ENCODE data around the gene ABTB2. TPM values are rescaled to one million over a fixed set of nuclear protein-coding genes. Genes with fewer than 3 reads are reported as not detected.

Gene ABTB2
- polyA plus RNA-seq, 3 donors, result 6.8 to 17.4 (median 8.0) TPM

DNA sequence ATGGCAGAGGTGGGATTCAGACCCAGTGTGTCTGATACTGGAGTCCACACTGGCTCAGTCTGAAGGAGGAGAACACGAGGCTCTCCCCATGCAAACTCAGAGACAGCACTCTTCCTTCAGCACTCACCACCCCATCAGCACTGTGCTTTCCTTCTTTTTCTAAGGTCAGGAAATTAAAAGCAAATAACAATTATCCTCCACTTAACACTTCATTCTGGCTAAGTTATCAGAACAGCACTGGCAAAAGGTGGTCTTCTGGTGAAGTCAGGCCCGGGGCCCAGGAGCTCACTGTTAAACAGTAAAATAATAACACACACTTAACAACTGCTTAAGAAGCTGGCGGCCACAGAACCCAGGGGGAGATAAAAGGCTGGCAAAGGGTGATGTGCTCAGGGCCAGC lies 145.2 kb downstream of the ABTB2 start:
- no peak for DNase-seq (ENCODE audit: extremely low read depth in 1 of 11, low read depth in 9 of 11, low spot score in 4 of 11)

DNA sequence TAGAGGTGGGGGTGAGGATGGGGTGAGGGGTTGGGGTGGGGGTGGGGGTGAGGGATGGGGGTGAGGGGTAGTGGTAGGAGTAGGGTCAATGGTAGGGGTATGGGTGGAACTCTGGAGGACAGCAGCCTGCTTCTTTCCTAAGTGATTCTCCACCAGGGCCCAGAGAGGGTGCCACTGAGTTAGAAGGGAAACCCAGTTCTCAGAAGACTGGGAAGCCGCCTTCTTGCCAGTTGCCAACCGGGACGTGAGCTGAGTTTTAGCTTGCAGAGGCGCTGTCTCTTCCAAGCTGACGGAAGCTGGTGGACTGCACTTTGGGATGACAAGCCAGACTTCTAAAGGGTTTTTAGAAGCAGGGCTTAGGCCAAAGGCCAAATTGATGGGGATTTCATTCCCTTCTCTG lies 148.0 kb downstream of the ABTB2 start:
- no peak for DNase-seq (ENCODE audit: extremely low read depth in 1 of 11, low read depth in 9 of 11, low spot score in 4 of 11)

DNA sequence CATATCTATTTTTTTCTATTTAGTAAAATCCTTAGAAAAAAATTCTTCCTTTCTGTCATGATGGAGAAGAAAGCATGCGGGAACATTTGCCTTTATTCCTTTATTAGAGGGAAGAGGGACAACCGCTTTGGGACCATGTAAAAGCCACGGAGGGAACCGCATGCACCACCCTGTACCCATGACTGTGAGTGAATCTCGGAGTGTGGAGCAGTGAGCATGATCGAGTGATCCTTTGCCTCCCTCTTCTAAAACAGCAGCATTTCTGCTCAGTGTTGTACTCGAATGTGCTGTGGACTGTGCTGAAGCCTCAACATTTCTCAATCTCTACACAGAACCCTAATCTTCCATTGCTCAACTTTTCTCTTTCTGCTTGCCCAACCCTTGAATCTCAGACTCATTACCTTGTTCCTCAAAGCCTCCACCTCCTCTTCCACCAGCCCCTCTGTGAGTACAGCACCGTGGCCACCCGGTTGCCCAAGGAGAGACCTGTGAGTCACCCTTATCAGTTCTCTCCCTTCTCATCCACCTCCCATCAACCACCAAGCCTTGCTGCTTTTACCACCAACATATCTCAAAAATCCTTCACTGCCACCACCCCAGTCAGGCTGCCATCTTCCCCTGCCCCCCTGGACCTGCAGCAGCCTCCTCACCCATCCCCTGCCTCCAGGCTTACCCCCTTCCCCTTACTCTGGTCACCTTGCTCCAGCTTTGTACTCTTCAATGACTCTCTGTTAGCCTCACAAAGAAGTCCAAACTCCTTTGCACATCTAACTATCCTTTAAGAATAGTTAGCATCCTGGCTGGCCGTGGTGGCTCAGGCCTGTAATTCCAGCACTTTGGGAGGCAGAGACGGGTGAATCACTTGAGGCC lies 149.3 kb downstream of the ABTB2 start:
- no peak for DNase-seq (ENCODE audit: extremely low read depth in 1 of 11, low read depth in 9 of 11, low spot score in 4 of 11)

DNA sequence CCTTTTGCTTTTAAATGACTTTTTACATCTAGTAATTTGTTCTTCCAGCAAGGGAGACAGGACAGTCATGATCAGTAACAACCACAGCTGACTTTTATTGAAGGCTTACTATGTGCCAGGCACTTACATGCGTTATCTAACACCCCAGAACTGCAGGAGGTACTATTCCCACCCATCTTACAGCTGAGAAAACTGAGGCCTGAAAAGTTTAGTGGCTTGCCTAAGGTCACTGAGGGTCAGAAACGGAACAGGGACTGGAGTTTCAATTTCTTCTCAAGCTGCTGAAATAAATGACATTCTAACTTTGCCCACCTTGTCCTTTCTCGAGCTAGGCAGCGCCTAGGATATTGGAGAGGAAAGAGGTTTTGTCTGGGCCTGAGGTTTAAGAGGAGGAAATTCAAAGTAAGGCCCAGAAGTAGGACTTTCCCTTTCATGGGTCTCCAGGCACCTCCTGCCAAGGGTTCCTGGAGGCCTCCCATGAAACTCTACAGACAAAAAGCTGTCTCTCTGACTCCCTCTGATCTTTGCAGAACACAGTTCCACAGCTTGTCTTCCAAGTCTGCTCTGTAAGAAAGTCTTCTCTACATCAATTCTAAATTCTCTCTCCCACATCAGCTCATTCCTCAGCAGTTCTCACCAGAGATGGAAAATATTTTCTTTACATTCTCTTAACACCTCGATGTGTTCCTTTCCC lies 150.2 kb downstream of the ABTB2 start:
- no peak for DNase-seq (ENCODE audit: extremely low read depth in 1 of 11, low read depth in 9 of 11, low spot score in 4 of 11)

DNA sequence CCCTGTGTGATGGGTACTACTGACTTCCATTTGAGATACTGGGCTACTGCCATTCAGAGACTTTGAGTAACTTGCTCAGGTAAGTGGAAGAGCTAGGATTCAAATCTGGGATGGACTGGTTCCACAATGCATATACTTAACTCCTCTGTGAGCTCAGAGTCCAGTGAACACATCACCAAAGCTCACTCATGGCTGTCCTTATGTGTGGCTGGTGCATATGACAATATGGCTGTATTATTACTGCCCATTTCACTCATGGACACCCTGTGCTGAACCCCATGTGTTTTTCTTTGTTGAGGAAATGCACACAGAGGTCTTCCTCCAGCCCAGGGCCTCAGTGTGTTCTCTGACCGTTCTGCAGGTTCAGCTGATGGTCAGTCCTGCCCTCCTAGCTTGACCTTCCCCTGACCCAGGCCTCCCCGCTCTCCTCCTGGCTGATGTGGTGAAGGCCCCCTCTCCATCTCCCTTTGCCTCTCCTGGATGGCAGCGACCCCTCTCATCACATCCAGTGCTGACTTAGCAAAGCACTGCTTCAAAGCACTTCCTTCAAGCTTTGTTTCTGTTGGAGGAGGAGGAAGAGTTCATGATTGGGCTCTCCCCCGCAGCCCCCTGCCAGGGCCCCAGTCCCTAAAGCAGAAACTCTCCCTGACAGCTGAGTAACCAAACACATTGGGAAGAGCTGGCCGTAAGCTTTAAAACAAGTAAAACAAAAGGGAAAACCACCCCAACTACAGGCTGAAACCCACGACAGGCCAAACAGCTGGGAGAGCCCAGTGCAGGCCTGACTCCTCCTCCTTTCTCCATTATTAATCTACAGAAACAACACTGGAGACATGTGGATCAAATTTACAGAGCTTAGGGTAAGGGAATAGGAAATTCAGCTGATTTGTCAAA lies 151.2 kb downstream of the ABTB2 start:
- DNase-seq (ENCODE audit: extremely low read depth in 1 of 11, low read depth in 9 of 11, low spot score in 4 of 11), result peak in 8 of 11 donors; percentile 44 to 70 (median 58)

DNA sequence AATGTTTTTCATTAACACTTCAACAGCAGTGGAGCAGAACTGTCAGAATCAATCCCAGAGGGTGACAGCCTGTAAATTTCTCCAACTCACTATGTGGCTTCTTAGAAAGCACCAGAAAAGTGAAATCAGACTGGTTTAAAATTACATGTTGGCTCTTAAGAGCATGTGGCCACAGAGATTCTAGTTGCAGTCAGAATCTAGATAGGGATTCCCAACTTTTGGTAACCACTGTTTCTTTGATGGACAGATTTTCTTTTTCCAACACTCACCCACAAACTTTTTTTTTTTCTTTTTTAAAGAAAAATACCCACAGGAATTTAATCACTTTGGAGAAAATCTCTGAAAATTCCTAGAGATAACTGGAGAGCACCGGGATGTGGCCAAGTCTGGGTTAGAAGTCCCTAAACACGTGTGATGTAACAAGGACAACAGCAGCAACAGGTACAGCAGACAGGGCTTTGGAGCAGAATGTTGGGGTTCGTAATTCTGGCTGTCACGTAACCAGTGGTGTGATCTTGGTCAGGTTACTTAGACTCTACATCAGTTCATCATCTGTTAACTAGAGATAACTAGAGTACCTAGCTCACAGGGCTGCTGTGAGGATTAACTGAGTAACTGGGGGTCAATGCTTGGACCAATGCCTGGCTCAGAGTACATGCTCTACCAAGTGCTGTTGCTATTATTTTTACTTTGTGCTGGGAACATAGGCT lies 152.3 kb downstream of the ABTB2 start:
- DNase-seq (ENCODE audit: extremely low read depth in 1 of 11, low read depth in 9 of 11, low spot score in 4 of 11), result no peak

DNA sequence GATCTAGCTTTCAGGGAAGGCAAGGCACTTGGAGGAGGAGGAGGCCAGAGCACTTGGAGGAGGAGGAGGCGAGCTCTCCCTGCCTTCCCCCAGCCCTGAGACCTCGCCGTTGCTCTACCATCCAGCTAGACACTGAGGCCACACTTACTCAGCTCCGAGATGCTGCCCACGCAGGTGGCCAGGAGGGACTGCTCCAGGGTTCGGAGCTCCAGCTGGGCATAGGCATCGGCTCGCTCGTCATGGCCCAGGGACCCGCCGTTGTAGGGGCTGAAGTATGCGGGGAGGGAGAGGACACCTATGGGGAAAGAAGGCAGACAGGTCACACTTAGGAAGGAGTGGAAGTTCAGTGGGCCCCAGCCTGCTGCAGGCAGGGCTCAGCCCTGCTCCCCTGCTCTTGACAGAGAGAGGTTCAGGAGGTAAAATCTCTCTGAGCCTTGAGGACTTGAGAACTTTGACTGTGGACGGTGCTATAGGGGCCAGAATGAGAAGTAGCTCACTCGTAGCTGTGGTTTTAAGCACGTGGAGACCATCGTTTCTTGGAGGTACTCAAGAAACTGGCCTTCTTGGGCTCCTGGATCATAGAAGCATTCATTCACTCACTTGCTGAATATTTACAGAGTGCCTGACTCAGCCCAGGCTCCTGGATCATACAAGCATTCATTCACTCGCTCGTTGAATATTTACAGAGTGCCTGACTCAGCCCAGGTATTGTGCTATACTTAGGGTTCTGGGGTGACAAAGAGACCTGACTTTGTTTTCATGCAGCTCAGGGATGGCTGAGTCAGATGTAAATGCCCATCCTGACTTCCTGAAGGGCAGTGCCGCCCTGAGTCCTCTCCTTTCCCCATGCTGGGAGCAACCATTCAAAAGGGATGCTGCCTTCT lies 153.2 kb downstream of the ABTB2 start:
- no peak for DNase-seq (ENCODE audit: extremely low read depth in 1 of 11, low read depth in 9 of 11, low spot score in 4 of 11)

DNA sequence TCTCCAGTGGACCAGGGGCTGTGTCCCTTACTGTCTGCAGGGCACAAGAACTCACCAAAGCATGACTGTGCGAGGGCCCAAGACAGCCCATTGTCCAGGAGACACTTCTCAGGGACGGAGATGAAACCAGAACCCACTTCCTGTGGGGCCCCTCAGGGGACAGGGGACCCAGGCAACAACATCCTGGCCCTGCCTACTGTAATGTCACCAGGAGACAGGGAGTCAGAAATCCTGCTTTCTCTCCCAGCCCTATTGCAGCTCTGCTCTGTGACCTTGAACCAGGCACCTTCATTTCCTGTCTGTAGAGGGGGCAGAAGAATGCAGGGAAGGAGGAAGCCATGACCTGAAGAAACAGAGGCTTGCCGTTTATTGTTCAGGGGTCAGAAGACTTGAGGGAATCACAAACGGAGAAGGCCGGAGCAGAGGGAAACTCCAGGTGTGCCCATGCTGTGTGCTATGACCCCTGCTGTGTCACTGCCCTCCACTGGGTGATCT lies 154.4 kb downstream of the ABTB2 start:
- DNase-seq (ENCODE audit: extremely low read depth in 1 of 11, low read depth in 9 of 11, low spot score in 4 of 11), result no peak

DNA sequence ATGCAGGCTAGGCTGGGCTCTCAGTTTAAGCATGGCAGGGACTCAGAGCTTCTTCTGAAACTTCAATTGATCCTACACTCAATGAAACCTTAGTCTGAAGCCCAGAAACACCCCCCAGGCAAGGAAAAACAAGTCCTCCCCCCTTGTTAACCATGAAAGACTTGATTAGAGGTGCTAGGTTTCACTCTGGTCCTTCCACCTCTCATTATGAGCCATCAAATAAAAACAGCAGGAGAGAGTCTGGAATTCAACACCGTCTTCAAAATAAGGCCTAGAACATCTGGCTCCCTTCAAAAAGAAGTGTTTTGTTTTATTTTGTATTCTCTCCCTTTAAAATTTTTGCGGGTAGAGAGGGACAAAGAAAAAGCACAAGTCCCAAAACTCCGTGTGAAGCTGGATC lies 156.7 kb downstream of the ABTB2 start:
- no peak for DNase-seq (ENCODE audit: extremely low read depth in 1 of 11, low read depth in 9 of 11, low spot score in 4 of 11)

DNA sequence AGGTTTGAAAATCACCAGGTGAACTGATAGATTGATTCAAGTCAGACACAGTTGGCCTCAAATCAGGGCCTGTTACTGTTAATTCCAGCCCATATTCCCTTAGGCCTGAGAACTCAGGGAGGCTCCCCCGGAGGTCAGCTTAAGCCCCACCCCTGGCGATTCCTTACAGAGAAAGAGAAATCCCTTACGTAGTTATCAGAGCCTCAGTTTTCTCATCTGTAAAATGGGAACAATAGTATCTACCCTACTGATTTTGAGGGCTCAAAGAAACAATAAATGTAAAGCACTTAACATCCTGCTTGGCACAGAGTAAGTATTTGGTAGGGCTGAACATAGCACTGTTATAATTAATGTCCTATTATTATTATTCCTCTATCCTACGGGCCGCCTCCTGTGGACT lies 158.3 kb downstream of the ABTB2 start:
- no peak for DNase-seq (ENCODE audit: extremely low read depth in 1 of 11, low read depth in 9 of 11, low spot score in 4 of 11)

DNA sequence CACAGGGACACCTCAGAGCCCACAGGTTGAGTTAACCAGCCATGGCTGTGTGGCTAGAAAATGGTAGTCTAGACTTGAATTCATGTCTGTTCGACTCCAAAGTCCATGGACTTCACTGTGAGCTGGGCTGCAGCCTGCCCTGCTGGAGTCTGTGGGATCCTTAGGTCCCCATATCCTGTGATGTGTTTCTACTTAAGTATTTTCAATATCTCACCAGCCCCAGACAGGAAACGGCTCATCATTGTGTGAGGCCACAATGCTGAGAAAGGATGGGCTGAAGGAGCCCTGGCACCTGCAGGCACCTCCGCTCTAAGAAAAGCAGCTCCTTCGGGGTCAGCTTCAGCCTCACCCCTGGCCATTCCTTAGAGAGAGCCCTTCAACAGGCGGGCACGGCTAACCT lies 159.3 kb downstream of the ABTB2 start:
- DNase-seq (ENCODE audit: extremely low read depth in 1 of 11, low read depth in 9 of 11, low spot score in 4 of 11), result no peak

DNA sequence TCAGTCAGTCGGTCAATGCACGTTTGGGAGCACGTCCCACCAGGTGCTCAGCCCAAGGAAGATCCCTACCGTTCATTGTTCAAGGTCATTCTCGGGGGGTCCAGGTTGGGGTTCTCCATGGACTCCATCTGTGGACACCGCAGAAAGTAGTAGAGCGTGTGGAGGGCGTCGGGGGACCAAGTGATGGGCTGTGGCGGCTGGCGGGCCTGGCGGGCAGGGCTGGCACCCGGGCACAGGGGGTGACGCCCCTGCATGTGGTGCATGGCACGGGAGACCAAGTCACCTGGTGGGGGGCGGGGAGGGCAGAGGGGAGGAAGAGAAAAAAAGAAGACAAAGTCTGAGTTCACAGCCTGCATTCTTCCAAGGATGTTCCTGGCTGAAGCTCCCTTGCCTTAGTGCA lies 160.6 kb downstream of the ABTB2 start:
- no peak for DNase-seq (ENCODE audit: extremely low read depth in 1 of 11, low read depth in 9 of 11, low spot score in 4 of 11)

DNA sequence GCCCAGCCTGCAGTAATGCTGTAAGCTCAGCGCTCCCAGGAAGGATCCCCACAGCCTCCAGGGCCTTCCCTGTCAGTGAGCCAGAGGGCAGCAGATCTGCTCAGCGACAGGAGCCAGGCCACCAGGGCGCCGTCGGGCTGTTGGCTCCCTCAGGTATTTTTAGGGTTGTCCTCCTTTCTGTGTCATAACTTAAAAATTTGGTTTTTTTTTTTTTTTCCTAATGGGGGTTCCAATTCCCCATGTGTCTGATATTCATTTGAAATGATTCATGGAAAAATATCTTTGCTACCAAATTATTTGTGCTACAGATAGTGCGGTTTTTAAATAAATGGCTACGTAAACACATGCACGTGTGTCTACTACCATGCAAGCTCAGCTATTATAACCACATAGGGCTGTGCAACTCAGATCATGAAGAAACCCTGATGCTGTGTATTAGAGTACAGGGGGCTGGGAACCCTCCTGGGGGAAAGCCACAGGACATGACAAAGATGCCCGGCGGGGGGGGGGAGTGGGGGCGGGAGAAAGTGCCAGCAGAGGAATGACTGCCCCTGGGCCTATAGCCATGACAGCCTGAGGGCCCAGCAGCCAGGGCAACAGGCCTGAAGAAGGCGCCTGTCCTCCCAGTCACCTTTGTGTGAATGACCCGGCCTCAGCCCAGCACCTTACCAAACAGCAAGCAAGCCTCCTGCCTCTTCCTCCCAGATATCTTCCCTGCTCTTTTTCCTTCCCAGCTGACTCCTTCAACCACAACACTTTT lies 163.1 kb downstream of the ABTB2 start:
- no peak for DNase-seq (ENCODE audit: extremely low read depth in 1 of 11, low read depth in 9 of 11, low spot score in 4 of 11)

DNA sequence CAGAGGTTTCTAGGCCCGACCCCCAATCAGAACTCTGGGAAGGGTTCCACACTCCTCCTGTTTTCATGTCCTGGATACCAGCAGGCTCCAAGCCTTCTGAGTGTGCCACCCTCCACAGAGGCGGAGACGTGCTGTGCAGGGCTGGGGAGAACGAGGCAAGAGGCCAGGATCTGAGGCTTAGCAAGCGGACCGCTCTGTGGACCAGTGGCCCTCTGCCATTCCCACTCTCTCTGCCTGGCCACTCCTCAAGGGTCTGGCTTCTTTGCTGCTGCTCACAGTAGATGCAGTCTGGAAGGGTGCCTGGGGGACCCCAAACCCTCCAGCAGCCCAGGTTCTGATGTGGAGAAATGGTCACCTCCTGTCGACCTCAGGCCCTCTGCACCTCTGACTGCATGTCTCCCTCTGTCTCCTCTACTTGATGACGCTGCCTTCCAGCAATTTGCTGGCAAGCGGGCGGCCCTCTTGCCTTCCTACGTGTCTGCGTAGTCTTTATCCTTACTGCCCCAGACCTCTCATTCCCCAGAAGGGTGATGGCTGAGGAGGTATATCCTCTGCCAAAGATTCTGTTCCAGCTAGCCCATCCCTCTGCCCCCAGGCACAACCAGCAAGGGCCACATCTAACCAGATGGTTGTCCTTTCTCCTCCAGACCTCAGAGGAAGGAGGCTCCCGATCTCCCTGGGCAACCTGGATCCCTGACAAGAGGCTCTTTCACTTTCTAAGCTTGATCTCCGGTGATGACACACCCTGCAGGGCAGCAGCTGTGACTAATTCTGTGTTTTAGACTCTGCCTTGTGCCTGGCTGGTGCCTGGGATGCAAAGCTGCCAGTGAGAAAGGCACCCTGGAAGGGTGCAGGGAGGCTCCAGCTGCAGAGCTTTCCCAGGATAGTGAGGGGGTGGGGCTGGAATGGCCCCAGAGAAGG lies 165.1 kb downstream of the ABTB2 start:
- no peak for DNase-seq (ENCODE audit: extremely low read depth in 1 of 11, low read depth in 9 of 11, low spot score in 4 of 11)

DNA sequence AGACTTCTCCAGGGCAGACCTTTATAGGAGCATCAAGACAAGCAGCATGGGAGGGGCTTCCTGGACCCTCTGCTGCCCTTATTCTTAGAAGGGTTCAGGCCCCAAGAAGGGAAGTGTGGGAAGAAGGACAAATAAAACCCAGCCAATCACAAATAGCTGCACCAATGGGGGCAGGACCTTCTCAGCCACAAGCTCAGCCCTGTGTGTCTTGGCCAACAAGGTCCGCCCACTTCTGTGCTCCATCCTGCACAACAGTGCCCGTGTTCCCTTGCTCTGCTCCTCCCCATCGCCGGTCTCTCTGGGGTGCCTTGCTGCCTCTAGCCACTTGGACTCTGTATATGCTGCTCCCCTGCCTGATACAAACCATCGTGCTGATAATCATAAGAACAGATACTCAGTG lies 166.2 kb downstream of the ABTB2 start:
- no peak for DNase-seq (ENCODE audit: extremely low read depth in 1 of 11, low read depth in 9 of 11, low spot score in 4 of 11)
